Prostate gland (tissue), 1 donor: ENCODE measurements around the gene ADAMTS12.

Experiments used
- POLR2A ChIP-seq: fragments of 450-650 bp; IDR thresholded peaks from one replicate; pipeline ENCODE4 v1.6.1; 2016; ENCODE audit warnings: antibody characterized with exemption, mild to moderate bottlenecking
- POLR2AphosphoS5 ChIP-seq: sonication (generic); formaldehyde crosslinking; IDR thresholded peaks from one replicate; pipeline ENCODE4 v1.6.1; 2017; ENCODE audit warnings: antibody characterized with exemption

DNA sequence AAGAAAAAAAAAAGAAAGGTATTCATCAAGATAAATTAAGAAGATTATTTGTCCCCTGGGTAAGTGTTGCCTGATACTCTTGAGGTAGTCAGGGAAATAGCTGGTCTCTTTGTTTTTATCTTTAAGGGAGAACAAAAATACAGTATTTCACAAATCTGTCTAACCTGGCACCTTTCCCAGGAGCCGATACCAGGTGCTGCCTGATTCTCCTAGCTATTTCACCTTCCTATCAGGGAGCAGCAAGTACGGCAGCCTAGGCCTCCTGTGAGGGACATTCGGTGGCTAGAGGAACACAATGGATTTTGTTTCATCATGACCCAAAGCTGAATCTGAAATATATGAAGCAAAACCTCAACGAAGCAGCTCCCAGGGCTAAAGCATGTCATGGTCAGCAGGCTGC lies 365.0 kb downstream of the ADAMTS12 start:
- TF ChIP-seq POLR2AphosphoS5, result no peak
- no peak for TF ChIP-seq POLR2A
